T-helper 17 cell (primary cell): ENCODE results near the gene EHBP1L1. TPM values are rescaled to one million over a fixed set of nuclear protein-coding genes. Genes with fewer than 3 reads are reported as not detected.

ENCODE experiments used
- ATAC-seq: fragments of 150-1000 bp; cut with Tn5 transposase; 2 replicates; pipeline ENCODE4 v1.10.0; 2021; ENCODE audit warnings: mild to moderate bottlenecking, moderate library complexity
- DNase-seq, 3 donors: peaks; one replicate each; pipeline versions ENCODE4 v3.0.0 to v3.0.0-alpha.2; 2020 to 2021
- H3K9me3 ChIP-seq: one replicate; pipeline ENCODE4 v1.7.0; 2013; ENCODE audit warnings: low read length, mild to moderate bottlenecking; ENCODE audit not compliant: control insufficient read depth, poor library complexity, severe bottlenecking
- H3K27ac Mint-ChIP-seq: one replicate; pipeline ENCODE4 v1.8.0; 2022; ENCODE audit warnings: mild to moderate bottlenecking, moderate library complexity, mixed read lengths
- H3K27me3 Mint-ChIP-seq: one replicate; pipeline ENCODE4 v1.8.0; 2022; ENCODE audit warnings: mixed read lengths
- H3K36me3 Mint-ChIP-seq: one replicate; pipeline ENCODE4 v1.8.0; 2022; ENCODE audit warnings: low read depth, mixed read lengths
- H3K4me1 Mint-ChIP-seq: one replicate; pipeline ENCODE4 v1.8.0; 2022; ENCODE audit warnings: mild to moderate bottlenecking, mixed read lengths
- H3K4me3 Mint-ChIP-seq: one replicate; pipeline ENCODE4 v1.8.0; 2022; ENCODE audit warnings: mild to moderate bottlenecking, moderate library complexity, mixed read lengths
- total RNA-seq, 4 donors: library from RNA in 2 of 4; stranded (reverse) in 2 of 4; gene quantifications; one replicate each; pipeline ENCODE4 v1.2.3 and lab custom pipeline; 2022 to 2026

EHBP1L1 gene
- total RNA-seq, 2 donors from 2014 or later, result 123 to 152 TPM

GRCh38 chr11:65592858-65593517, 17.1 kb downstream of the EHBP1L1 start:
- ATAC-seq, result no peak
- H3K4me1 Mint-ChIP-seq, result peaks cover 21% of the 10 kb centered on the region
- H3K36me3 Mint-ChIP-seq, result no peaks in the 10 kb centered on the region

GRCh38 chr11:65593518-65594414, 17.9 kb downstream of the EHBP1L1 start:
- peak; percentile 46 for ATAC-seq
- H3K4me1 Mint-ChIP-seq, result peaks cover 14% of the 10 kb centered on the region
- no peaks in the 10 kb centered on the region for H3K27me3 Mint-ChIP-seq
- H3K9me3 ChIP-seq, result no peaks in the 10 kb centered on the region
- H3K36me3 Mint-ChIP-seq, result no peaks in the 10 kb centered on the region
- no peak for DNase-seq
- H3K4me3 Mint-ChIP-seq, result no peak overlapping the region
- H3K27ac Mint-ChIP-seq, result peak overlapping the region; percentile 6

More at GRCh38 chr11:65592858-65593517, 17.1 kb downstream of the EHBP1L1 start:
- H3K9me3 ChIP-seq, result no peaks in the 10 kb centered on the region
- H3K27ac Mint-ChIP-seq, result no peak overlapping the region
- no peak overlapping the region for H3K4me3 Mint-ChIP-seq
- no peak for DNase-seq
- H3K27me3 Mint-ChIP-seq, result no peaks in the 10 kb centered on the region

GRCh38 chr11:65595131-65595530, 19.3 kb downstream of the EHBP1L1 start:
- no peak overlapping the region for H3K4me3 Mint-ChIP-seq
- no peaks in the 10 kb centered on the region for H3K27me3 Mint-ChIP-seq
- peak; percentile 31 for ATAC-seq
- H3K4me1 Mint-ChIP-seq, result peaks cover 10% of the 10 kb centered on the region
- no peaks in the 10 kb centered on the region for H3K36me3 Mint-ChIP-seq
- peak overlapping the region; percentile 86 for H3K27ac Mint-ChIP-seq
- no peaks in the 10 kb centered on the region for H3K9me3 ChIP-seq
- no peak for DNase-seq

GRCh38 chr11:65595543-65596281, 19.9 kb downstream of the EHBP1L1 start, which contains the start of gene KCNK7:
KCNK7 (minus strand) TSS chr11:65595800; CDS start chr11:65595772, 28 bp downstream.
- no peaks in the 10 kb centered on the region for H3K36me3 Mint-ChIP-seq
- H3K4me1 Mint-ChIP-seq, result peaks cover 10% of the 10 kb centered on the region
- H3K9me3 ChIP-seq, result no peaks in the 10 kb centered on the region
- peak within 1 kb of the TSS; percentile 55 for H3K4me3 Mint-ChIP-seq
- H3K27me3 Mint-ChIP-seq, result no peaks in the 10 kb centered on the region
- peak within 1 kb of the TSS; percentile 86 for H3K27ac Mint-ChIP-seq
- peak; percentile 18 for ATAC-seq
- DNase-seq, result no peak

DNA sequence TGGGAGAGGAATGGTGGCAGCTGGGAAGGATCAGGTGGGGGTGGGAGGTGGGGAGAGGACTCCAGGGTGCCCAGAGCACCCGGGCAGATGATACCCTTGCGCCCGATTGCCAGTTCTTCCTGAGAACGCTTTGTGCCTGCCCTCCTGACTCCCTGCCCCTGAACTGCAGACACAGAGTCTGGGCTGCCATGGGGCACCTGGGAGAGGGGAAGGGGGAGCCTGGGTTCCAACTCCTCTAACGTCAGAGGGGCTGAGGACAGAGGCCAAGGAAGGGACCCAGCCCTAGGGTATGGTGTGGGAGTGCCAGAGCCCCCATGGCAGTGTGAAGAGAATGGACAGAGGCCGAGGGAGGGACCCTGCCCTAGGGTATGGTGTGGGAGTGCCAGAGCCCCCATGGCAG, 20.7 kb downstream of the EHBP1L1 start:
- H3K9me3 ChIP-seq, result no peaks in the 10 kb centered on the region
- no peaks in the 10 kb centered on the region for H3K27me3 Mint-ChIP-seq
- H3K4me1 Mint-ChIP-seq, result peaks cover 10% of the 10 kb centered on the region
- DNase-seq, result no peak
- no peak for ATAC-seq
- H3K4me3 Mint-ChIP-seq, result no peak overlapping the region
- peak overlapping the region; percentile 56 for H3K27ac Mint-ChIP-seq
- no peaks in the 10 kb centered on the region for H3K36me3 Mint-ChIP-seq

DNA sequence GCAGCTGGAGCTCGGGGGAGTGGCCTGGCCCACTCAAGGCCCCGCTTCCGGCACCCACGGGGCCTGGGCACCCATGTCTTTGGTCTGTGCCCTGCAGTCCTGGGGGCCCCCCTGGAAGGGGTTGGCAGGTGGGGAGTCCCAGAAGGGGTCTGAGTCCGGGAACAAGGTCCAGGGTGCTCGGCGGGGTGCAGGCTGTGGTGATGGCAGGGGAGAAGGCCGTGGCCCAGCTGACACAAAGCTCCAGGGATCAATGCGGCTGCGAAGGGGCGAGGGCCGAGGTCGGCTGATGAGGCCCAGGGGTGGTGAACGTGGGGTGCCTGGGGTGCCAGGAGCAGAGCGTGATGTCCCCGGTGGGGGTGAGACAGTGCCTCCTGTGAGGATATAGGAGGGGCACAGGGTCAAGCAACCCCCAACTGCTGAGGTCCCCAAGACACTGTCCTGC, 22.4 kb downstream of the EHBP1L1 start:
- DNase-seq (no peak), ATAC-seq (no peak)
- Mint-ChIP-seq H3K4me1 (peaks cover 10% of the 10 kb centered on the region), H3K27me3 (no peaks in the 10 kb centered on the region), H3K4me3 (no peak overlapping the region), H3K36me3 (no peaks in the 10 kb centered on the region), H3K27ac (no peak overlapping the region)
- H3K9me3 ChIP-seq, result no peaks in the 10 kb centered on the region

DNA sequence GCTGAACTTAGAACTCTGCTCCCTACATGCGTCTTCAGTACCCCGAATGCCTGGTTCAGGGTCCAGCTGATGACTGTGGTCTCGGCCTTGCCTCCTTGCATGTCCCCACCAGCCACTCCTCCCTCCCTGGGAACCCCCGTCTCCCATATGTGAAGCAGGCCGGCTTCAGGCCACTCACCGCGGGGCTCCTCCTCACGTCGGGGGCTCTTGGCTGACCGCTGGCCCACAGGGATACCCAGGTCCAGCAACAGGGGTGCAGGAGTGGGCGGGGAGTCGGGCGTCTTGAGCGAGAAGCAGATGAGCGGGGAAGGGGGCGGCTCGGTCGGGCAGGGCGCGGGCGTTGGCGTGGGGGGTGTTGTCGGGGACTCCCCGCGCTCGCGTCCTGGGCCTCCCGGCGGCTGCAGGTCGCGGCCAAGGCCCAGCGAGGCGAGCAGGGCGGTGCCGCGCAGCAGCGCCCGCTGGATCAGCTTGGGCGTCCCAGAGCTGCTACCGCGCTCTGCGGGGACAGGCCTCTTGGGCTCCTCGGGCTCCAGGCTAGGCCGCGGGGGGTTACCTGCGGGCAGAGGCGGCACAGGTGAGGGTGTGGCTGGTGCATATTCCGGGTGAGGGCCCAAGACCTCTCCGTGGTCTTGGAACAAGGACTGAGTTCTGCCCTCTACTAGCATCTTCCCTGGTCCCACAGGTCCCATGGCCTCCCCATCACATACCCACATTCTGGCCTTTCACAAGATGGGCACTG, 23.5 kb downstream of the EHBP1L1 start:
- no peak for ATAC-seq
- H3K9me3 ChIP-seq, result no peaks in the 10 kb centered on the region
- Mint-ChIP-seq H3K4me1 (peaks cover 10% of the 10 kb centered on the region), H3K27me3 (no peaks in the 10 kb centered on the region), H3K4me3 (no peak overlapping the region), H3K36me3 (no peaks in the 10 kb centered on the region), H3K27ac (no peak overlapping the region)
- DNase-seq, result no peak

- Mint-ChIP-seq H3K4me3 (no peak overlapping the region), H3K27me3 (no peaks in the 10 kb centered on the region), H3K36me3 (no peaks in the 10 kb centered on the region), H3K4me1 (peaks cover 8% of the 10 kb centered on the region), H3K27ac (no peak overlapping the region)
- ATAC-seq (no peak), DNase-seq (no peak)
- no peaks in the 10 kb centered on the region for H3K9me3 ChIP-seq
Observed at GRCh38 chr11:65599955-65600246, 24.0 kb downstream of the EHBP1L1 start.

GRCh38 chr11:65604258-65604657, 28.4 kb downstream of the EHBP1L1 start:
- Mint-ChIP-seq H3K4me1 (peaks cover 6% of the 10 kb centered on the region), H3K27me3 (no peaks in the 10 kb centered on the region), H3K27ac (peak overlapping the region; percentile 62), H3K4me3 (no peak overlapping the region), H3K36me3 (no peaks in the 10 kb centered on the region)
- DNase-seq (no peak), ATAC-seq (no peak)
- no peaks in the 10 kb centered on the region for H3K9me3 ChIP-seq

GRCh38 chr11:65606876-65607613, 31.2 kb downstream of the EHBP1L1 start:
- Mint-ChIP-seq H3K27me3 (no peaks in the 10 kb centered on the region), H3K4me3 (no peak overlapping the region), H3K27ac (peak overlapping the region; percentile 56), H3K36me3 (no peaks in the 10 kb centered on the region), H3K4me1 (peaks cover 23% of the 10 kb centered on the region)
- no peak for DNase-seq
- peak; percentile 65 for ATAC-seq
- no peaks in the 10 kb centered on the region for H3K9me3 ChIP-seq

DNA sequence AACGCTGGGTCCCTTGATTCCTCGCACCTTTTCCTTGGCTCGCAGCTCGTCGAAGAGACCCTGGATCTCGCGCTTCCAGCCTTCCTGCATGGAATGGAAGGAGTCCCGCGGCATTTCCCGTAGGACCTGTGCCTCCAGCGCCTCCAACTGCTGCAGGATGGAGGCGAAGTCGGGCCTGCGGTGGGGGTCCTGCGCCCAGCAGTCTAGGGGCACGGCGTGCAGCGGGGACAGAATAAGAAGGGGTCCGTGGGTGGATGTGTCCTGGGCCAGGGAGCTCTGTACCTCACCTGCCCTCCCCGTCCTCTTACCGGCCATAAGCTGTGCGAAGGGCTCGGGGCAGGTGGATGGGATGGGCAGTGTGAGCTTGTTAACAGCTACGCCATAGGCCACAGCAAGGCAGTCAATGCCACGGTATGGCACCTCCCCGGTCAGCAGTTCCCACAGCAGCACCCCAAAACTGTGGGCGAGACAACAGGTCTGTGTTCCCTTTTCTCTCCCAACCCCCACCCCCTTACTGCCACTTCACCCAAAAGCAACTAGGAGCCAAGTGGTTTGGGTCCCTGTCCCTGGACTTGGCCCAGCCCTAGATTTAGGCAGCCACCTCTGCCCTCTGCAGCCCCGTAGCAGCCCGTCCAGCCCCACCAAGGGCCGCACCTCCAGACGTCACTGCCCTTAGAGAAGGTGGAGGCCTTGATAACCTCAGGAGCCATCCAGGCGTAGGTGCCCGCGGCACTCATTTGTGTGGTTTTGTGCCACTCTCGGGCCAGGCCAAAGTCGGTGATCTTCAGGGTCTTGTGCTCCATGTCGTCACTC, 32.0 kb downstream of the EHBP1L1 start:
- Mint-ChIP-seq H3K4me1 (peaks cover 28% of the 10 kb centered on the region), H3K4me3 (no peak overlapping the region), H3K36me3 (no peaks in the 10 kb centered on the region), H3K27me3 (no peaks in the 10 kb centered on the region), H3K27ac (peak overlapping the region; percentile 65)
- H3K9me3 ChIP-seq, result no peaks in the 10 kb centered on the region
- ATAC-seq (no peak), DNase-seq (no peak)
